22Rv1 (cell line): ENCODE results near the gene KCNAB3.

Experiments
- CTCF ChIP-seq: fragments of 450-650 bp; IDR thresholded peaks from 2 replicates; pipeline ENCODE4 v1.5.1; 2017; ENCODE audit warnings: mild to moderate bottlenecking
- ZFX ChIP-seq: fragments of 450-650 bp; IDR thresholded peaks from 2 replicates; pipeline ENCODE4 v1.6.1; 2017; ENCODE audit warnings: antibody characterized with exemption, borderline replicate concordance

GRCh38 chr17:7977805-7978204, 48.1 kb upstream of the KCNAB3 start:
- TF ChIP-seq CTCF = no peak
- no peak for TF ChIP-seq ZFX
